SJSA1 (cell line): ENCODE measurements around the gene HIVEP3. TPM values are rescaled to one million over a fixed set of nuclear protein-coding genes. Genes with fewer than 3 reads are reported as not detected.

Experiments
- DNase-seq, 2 experiments: peaks; one replicate each; pipeline ENCODE4 v3.0.0-alpha.2; 2015 to 2020; ENCODE audit warnings: low spot score in 2 of 2, low read depth in 1 of 2
- H3K27ac ChIP-seq: fragments of 250-450 bp; sonication (Bioruptor Pico); 2 replicates; pipeline ENCODE4 v1.5.1; 2020; ENCODE audit warnings: mild to moderate bottlenecking, moderate library complexity
- H3K27me3 ChIP-seq: fragments of 250-450 bp; sonication (Bioruptor Pico); replicated peaks from 2 replicates; pipeline ENCODE4 v1.5.1; 2020; ENCODE audit warnings: mild to moderate bottlenecking, moderate library complexity
- H3K36me3 ChIP-seq: fragments of 250-450 bp; sonication (Bioruptor Pico); 2 replicates; pipeline ENCODE4 v1.5.1; 2020; ENCODE audit warnings: mild to moderate bottlenecking
- H3K4me1 ChIP-seq: fragments of 250-450 bp; sonication (Bioruptor Pico); replicated peaks from 2 replicates; pipeline ENCODE4 v1.6.1; 2021; ENCODE audit warnings: mild to moderate bottlenecking
- H3K4me3 ChIP-seq: fragments of 250-450 bp; sonication (Bioruptor Pico); 2 replicates; pipeline ENCODE4 v1.5.1; 2020; ENCODE audit warnings: mild to moderate bottlenecking
- H3K9me3 ChIP-seq: fragments of 250-450 bp; sonication (Bioruptor Pico); replicated peaks from 2 replicates; pipeline ENCODE4 v1.5.1; 2020; ENCODE audit warnings: mild to moderate bottlenecking
- total RNA-seq: library from RNA; depleted of rRNA; stranded (reverse); fragments of >200 nt; shearing (Covaris generic); gene quantifications from 2 replicates; pipeline ENCODE4 v1.2.3, GENCODE V29; 2014

The HIVEP3 gene
- total RNA-seq, 1 experiment from 2014 or later, result 2.2 TPM

GRCh38 chr1:41648844-41649243 lies 269.9 kb downstream of the HIVEP3 start:
- DNase-seq, result no peak

DNA sequence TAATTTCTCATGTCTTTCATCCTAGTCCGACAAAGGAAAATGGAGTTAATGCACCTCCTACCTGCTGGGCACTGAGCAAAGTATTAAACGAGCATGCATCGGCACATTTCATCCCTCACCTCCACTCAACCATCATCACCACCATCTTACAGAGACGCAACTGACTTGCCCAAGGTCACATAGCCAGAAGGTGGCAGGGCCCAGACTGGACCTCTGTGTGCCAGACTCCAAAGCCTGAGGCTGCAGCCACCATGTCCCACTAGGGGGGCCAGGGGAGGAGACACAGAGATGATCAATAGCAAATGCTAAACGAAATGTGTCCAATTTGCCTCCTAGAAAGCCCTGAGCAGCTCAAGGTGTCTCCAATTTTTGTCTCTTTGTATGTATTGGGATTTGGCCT lies 270.5 kb downstream of the HIVEP3 start:
- Histone ChIP-seq H3K4me3 (no peak overlapping the region), H3K36me3 (no peaks in the 10 kb centered on the region), H3K27ac (no peak overlapping the region), H3K9me3 (no peaks in the 10 kb centered on the region), H3K27me3 (no peaks in the 10 kb centered on the region), H3K4me1 (peaks cover 18% of the 10 kb centered on the region)
- DNase-seq, result no peak

More at GRCh38 chr1:41648844-41649243, 269.9 kb downstream of the HIVEP3 start:
- no peaks in the 10 kb centered on the region for H3K9me3 ChIP-seq
- peaks cover 18% of the 10 kb centered on the region for H3K4me1 ChIP-seq
- H3K4me3 ChIP-seq, result no peak overlapping the region
- H3K27ac ChIP-seq, result no peak overlapping the region
- H3K27me3 ChIP-seq, result no peaks in the 10 kb centered on the region
- H3K36me3 ChIP-seq, result no peaks in the 10 kb centered on the region

DNA sequence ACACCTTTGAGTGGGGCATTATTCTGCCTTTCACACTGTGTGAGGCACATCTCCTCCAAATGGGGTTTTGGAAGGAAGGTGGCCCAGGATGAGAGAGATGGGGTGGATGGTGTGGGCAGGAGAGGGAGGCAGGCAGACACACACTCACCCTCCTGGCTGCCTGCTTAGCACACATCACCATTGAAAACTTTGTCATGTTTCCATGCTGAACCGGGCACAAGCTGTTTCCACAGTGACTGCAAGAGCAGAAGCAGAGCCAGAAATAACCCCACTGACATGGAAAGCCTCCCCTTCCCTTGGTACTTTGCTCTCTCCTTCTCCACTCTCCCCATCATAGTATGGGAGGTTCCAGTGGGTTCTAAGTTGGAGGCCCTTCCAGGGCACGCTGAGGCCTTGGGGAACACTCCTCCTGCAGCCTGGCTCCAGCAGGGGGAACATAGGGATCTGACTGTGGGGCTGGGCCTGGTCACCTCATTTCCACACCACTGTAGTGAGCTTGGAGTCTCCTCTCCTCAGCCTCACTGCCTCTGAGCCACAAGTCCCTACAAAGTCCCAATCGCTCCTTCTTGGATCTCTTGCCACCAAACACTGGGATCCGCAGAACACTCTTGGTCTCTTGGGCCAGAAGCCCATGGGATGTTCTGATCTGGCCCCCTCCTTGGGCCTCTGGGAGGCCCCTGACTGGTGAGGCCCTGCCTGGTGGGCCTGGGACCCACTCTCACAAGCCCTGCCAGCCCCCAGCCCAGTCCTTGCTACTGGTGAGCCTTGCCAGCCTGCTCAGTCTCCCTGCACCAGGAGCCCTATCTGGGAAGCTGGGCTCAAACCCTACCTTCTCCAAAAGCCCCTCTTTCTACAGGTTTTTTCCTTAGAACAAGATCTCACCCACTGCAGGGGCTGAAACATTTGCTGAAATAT lies 271.2 kb downstream of the HIVEP3 start:
- Histone ChIP-seq H3K36me3 (no peaks in the 10 kb centered on the region), H3K27me3 (no peaks in the 10 kb centered on the region), H3K27ac (no peak overlapping the region), H3K4me1 (peaks cover 18% of the 10 kb centered on the region), H3K9me3 (no peaks in the 10 kb centered on the region), H3K4me3 (no peak overlapping the region)
- no peak for DNase-seq

DNA sequence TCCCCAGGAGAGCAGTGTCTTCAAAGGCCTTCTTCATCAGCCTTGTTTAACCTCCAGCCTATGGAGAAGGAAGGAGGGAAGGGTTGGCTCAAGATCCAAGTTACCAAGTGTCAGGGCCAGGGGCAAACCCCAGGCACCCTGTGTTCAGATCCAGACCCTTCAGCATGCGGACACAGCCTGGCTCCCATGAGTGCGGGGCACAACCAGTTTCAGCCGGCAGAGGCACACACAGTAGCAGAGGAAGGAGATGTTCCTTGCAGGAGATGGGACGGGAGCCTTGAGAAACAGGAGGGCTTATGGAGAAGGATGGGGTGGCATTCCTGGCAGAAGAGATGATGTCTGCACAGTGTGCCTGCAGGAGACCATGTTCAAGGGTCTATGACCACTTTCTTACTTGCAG lies 272.5 kb downstream of the HIVEP3 start:
- H3K9me3 ChIP-seq, result no peaks in the 10 kb centered on the region
- peaks cover 18% of the 10 kb centered on the region for H3K4me1 ChIP-seq
- no peak for DNase-seq
- no peak overlapping the region for H3K27ac ChIP-seq
- H3K4me3 ChIP-seq, result no peak overlapping the region
- H3K27me3 ChIP-seq, result no peaks in the 10 kb centered on the region
- H3K36me3 ChIP-seq, result no peaks in the 10 kb centered on the region

DNA sequence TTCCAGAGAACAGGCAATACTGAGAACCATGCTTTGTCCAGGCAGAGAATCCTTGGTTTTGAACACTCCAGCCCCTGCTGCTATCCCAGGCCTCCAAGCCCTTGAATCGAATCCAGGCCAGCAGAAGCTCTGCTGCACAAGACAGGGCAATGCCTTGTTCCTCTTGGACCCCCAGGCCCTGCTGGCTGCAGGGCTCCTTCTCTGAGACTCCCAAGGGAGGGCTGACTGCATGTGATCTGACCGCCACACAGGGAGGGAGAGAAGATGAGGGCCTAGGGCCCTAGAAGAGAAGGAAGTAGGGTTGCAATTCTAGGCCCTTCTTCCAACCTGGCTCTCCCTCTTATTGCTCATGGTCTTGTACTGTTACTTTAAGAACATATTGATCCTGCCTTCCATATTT lies 273.7 kb downstream of the HIVEP3 start:
- Histone ChIP-seq H3K4me3 (no peak overlapping the region), H3K27ac (no peak overlapping the region), H3K9me3 (no peaks in the 10 kb centered on the region), H3K4me1 (peaks cover 9% of the 10 kb centered on the region), H3K27me3 (no peaks in the 10 kb centered on the region), H3K36me3 (no peaks in the 10 kb centered on the region)
- no peak for DNase-seq

DNA sequence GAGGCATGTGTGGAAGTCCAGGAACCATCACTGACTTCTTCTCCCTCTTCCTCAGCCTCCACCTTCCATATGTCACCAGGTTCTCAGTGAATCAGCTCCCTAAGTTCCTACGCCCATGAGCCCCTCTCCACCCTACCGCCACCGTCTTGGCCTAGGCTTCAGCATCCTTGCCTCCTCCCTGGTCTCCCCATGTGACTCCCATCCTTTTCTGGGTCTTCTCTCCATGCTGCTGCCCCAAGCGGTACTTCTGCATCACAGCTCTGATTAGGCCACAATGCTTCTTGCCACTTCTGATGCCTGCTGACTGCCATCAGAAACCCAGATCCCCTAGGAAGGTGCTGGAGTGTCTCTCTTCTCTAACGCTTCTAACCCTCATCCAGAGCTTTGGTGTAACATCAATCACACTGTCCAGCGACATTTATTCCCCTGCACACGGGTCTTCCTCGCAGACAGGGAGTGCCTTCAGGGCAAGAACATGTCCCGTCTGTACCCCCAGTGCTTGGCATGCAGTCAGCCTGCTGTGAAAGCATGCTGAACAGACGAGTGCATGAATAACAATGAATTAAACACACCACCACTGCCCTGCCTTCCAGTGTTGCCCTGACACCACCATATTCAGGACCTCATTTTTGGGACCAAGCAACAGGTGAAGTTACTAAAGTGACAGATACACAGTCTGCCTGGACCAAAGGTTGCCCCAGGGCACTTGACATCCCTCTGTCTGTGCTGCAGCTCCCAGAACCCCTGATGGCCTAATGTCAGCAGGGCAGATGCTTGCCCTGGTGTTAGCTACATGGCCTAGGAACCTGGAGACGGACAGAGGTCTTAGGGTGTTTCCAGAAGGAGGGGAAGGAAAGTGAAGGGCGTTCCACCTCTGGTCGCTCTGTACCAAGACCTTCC lies 275.6 kb downstream of the HIVEP3 start:
- no peak overlapping the region for H3K4me3 ChIP-seq
- no peaks in the 10 kb centered on the region for H3K9me3 ChIP-seq
- no peak for DNase-seq
- no peaks in the 10 kb centered on the region for H3K36me3 ChIP-seq
- peaks cover 14% of the 10 kb centered on the region for H3K4me1 ChIP-seq
- no peaks in the 10 kb centered on the region for H3K27me3 ChIP-seq
- no peak overlapping the region for H3K27ac ChIP-seq

- no peaks in the 10 kb centered on the region for H3K9me3 ChIP-seq
- peaks cover 14% of the 10 kb centered on the region for H3K4me1 ChIP-seq
- H3K27me3 ChIP-seq, result no peaks in the 10 kb centered on the region
- H3K27ac ChIP-seq, result no peak overlapping the region
- H3K4me3 ChIP-seq, result no peak overlapping the region
- no peak for DNase-seq
- H3K36me3 ChIP-seq, result no peaks in the 10 kb centered on the region
These were observed 276.7 kb downstream of the HIVEP3 start for GRCh38 chr1:41641941-41642527.

DNA sequence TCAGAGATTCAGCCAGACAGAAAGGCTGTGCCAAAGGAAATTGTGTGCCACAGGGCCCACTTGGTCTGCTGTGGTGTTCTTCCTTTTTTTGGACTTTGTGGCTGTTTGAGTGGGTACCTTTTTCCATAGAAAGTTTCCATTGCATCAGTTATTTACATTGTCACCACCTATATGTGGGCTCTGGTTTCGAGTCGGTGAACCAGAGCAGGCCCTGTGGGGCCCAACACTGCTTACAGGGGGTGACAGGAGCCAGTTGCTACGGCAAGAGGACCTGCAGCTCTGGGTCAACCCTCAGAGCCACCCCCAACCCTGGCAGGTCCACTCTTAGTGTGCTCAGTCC lies 277.3 kb downstream of the HIVEP3 start:
- no peaks in the 10 kb centered on the region for H3K36me3 ChIP-seq
- no peak overlapping the region for H3K4me3 ChIP-seq
- no peak for DNase-seq
- H3K27me3 ChIP-seq, result no peaks in the 10 kb centered on the region
- H3K9me3 ChIP-seq, result no peaks in the 10 kb centered on the region
- peaks cover 14% of the 10 kb centered on the region for H3K4me1 ChIP-seq
- no peak overlapping the region for H3K27ac ChIP-seq

DNA sequence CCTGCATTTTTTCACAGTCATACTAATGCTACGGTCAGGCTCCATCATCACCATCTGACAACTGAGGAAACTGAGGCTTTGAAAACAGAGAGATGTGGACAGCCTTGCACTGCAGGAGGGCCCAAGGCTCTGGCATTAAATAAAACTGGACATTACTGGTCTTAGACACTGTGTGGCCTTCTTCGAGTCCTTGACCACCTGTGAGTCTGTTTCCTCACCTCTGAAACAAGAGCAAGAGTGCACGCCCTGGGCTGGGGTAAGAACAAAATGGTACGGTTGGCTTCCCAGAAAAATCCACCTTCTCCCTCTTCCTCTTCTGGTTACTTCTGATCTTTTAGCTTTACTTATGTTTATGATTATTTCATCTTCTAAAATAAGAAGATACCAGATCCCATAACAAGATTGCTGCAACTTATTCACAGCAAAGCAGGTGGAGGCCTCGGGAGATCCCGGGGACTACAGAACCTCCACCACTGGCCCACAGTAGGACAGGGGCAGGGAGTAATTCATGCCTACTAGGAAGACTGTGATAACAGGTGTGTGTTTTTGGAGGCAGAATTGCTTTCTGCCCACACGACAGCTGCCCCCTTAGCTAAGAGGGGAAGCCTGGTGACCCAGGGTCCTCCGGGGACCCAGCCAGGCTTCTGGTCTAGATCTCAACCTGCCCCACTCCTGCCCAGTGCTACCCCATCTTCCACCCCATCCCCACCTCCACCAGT lies 277.8 kb downstream of the HIVEP3 start:
- no peaks in the 10 kb centered on the region for H3K27me3 ChIP-seq
- peaks cover 14% of the 10 kb centered on the region for H3K4me1 ChIP-seq
- no peak for DNase-seq
- no peaks in the 10 kb centered on the region for H3K9me3 ChIP-seq
- no peak overlapping the region for H3K4me3 ChIP-seq
- no peak overlapping the region for H3K27ac ChIP-seq
- H3K36me3 ChIP-seq, result no peaks in the 10 kb centered on the region

GRCh38 chr1:41640141-41640751 lies 278.5 kb downstream of the HIVEP3 start:
- Histone ChIP-seq H3K27ac (no peak overlapping the region), H3K4me1 (peaks cover 14% of the 10 kb centered on the region), H3K36me3 (no peaks in the 10 kb centered on the region), H3K4me3 (no peak overlapping the region), H3K9me3 (no peaks in the 10 kb centered on the region), H3K27me3 (no peaks in the 10 kb centered on the region)
- no peak for DNase-seq

DNA sequence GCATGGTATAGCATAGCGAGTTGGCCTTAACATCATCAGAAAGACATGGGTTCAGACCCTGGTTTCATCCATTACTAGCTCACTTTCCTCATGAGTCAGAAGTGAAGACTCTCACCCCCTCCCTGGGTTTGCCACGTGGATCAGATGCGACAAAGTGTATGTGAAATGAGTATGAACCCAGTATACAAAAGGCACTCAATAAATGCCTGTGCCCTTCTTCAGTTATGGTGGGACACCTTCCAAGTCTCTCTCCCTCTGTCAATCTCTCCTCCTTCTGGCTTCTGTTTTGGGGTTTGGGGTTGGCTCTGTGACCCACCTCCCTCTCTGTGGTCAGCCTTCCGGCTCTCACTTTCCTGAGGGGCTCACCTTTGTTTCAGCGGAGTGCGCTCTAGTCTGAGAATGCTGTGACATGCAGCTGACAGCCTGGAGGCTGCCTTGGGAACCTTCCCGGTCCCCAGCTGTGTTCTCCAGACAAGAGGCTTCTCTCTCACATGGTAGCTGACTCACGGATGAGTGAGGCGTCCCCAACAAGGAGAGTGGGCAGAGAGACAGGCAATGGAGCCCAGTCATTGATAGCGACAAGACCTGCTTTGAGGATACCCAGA lies 279.3 kb downstream of the HIVEP3 start:
- peak in 1 of 2 experiments; percentile 33 for DNase-seq
- Histone ChIP-seq H3K27ac (peak overlapping the region; percentile 41), H3K36me3 (no peaks in the 10 kb centered on the region), H3K27me3 (no peaks in the 10 kb centered on the region), H3K4me1 (peaks cover 14% of the 10 kb centered on the region), H3K4me3 (no peak overlapping the region), H3K9me3 (no peaks in the 10 kb centered on the region)

DNA sequence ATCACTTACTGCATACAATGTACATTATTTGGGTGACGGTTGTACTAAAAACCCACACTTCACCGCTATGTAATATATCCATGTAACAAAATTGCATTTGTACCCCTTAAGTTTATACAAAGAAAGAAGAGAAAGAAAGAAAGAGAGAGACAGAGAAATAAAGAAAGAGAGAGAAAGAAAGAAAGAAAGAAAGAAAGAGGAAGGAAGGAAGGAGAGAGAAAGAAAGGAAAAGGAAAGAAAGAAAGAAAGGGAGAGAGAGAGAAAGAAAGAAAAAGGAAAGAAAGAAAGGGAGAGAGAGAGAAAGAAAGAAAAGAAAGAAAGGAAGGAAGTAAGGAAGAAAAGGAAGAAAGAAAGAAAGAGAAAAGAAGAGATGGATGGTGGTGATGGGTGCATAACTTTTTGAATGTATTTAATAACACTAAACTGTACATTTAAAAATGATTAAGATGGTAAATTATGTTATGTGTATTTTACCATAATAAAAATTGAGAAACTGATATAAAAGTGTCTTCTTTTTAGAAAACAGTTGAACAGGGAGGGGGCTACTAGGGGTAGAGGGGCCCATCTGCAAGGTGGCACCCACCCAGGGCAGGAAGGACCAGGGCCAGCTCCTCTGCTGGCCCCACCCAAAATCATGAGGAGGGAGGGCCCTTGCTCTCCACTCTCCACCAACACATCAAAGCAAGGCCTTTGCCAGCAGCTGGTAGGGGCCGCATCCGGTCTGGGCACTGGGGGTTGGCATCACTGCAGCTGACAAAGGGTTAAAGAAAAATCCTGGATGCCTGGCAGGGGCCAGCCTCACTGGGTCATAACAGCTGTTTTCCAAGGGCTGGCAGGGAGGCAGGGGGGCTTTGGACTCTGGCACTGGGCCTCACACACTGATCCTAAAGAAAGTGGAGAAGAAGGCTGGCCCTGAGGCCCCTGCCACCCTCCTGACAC lies 280.4 kb downstream of the HIVEP3 start:
- Histone ChIP-seq H3K27ac (no peak overlapping the region), H3K9me3 (no peaks in the 10 kb centered on the region), H3K4me1 (peaks cover 24% of the 10 kb centered on the region), H3K4me3 (no peak overlapping the region), H3K36me3 (no peaks in the 10 kb centered on the region), H3K27me3 (no peaks in the 10 kb centered on the region)
- no peak for DNase-seq
